A673 (cell line): ENCODE results near the gene WWTR1. TPM values are rescaled to one million over a fixed set of nuclear protein-coding genes. Genes with fewer than 3 reads are reported as not detected.

Experiments used
- BruUV-seq: library from RNA; stranded (reverse); fragments of 400-500 nt; replicated peaks from 2 replicates; lab custom pipeline; 2021; lab: Mats Ljungman, UMichigan
- CTCF ChIA-PET: fragments of 300-600 bp; sonication (Branson Sonifier 250); formaldehyde crosslinking; loops from one replicate; lab custom pipeline; 2022; ENCODE audit warnings: antibody characterized with exemption; lab: Charles Lee
- POLR2A ChIA-PET: fragments of 300-600 bp; sonication (Branson Sonifier 250); formaldehyde crosslinking; loops from one replicate; lab custom pipeline; 2022; ENCODE audit warnings: antibody characterized with exemption; ENCODE audit not compliant: low non-redundant PET; lab: Charles Lee
- DNase-seq: peaks from one replicate; pipeline ENCODE4 v3.0.0-alpha.2; 2015; ENCODE audit warnings: low spot score
- H3K27ac ChIP-seq: fragments of 200-600 bp; sonication (generic); 2 replicates; pipeline ENCODE4 v1.5.1; 2016; ENCODE audit warnings: mixed run types, low read depth, mild to moderate bottlenecking, mixed read lengths, antibody characterized with exemption, low read length; ENCODE audit not compliant: poor library complexity, severe bottlenecking
- H3K27me3 ChIP-seq: fragments of 200-600 bp; sonication (generic); replicated peaks from 2 replicates; pipeline ENCODE4 v1.6.1; 2017; ENCODE audit warnings: mixed run types, low read depth, mild to moderate bottlenecking, mixed read lengths, antibody characterized with exemption, low read length; ENCODE audit not compliant: insufficient read depth, poor library complexity
- H3K36me3 ChIP-seq: fragments of 200-600 bp; sonication (generic); 2 replicates; pipeline ENCODE4 v1.6.1; 2016; ENCODE audit warnings: mixed run types, mild to moderate bottlenecking, mixed read lengths, antibody characterized with exemption, low read length; ENCODE audit not compliant: insufficient read depth, poor library complexity, severe bottlenecking
- H3K4me1 ChIP-seq: fragments of 200-600 bp; sonication (generic); 2 replicates; pipeline ENCODE4 v1.6.1; 2017; ENCODE audit warnings: mixed run types, mild to moderate bottlenecking, mixed read lengths, antibody characterized with exemption, low read length; ENCODE audit not compliant: insufficient read depth, poor library complexity, severe bottlenecking
- H3K4me3 ChIP-seq: fragments of 200-600 bp; sonication (generic); 2 replicates; pipeline ENCODE4 v1.5.1; 2016; ENCODE audit warnings: low read depth, mixed run types, mild to moderate bottlenecking, mixed read lengths, low read length; ENCODE audit not compliant: poor library complexity, severe bottlenecking
- H3K9me3 ChIP-seq: fragments of 200-600 bp; sonication (generic); 2 replicates; pipeline ENCODE4 v1.6.1; 2016; ENCODE audit warnings: mixed run types, low read depth, mild to moderate bottlenecking, mixed read lengths, antibody characterized with exemption, low read length; ENCODE audit not compliant: poor library complexity, severe bottlenecking
- CTCF ChIP-seq: fragments of 300-800, 200-600 bp; sonication (generic); conservative IDR thresholded peaks from 2 replicates; pipeline ENCODE4 v1.5.1; 2017; ENCODE audit warnings: low read depth, mild to moderate bottlenecking, antibody characterized with exemption, low read length, moderate library complexity, mixed read lengths
- EZH2 ChIP-seq: fragments of 200-600 bp; sonication (generic); IDR thresholded peaks from 2 replicates; pipeline ENCODE4 v1.6.1; 2017; ENCODE audit warnings: borderline replicate concordance, low read depth, mild to moderate bottlenecking, mixed read lengths, antibody characterized with exemption, low read length; ENCODE audit not compliant: poor library complexity, severe bottlenecking
- intact Hi-C: fragments of 100-400 bp; cut with micrococcal nuclease; formaldehyde crosslinking; loops from one replicate; pipeline ENCODE4 v1.10.0; 2022; ENCODE audit not compliant: unreplicated experiment
- total RNA-seq: library from RNA; stranded (reverse); gene quantifications from 2 replicates; pipeline ENCODE4 v1.2.3, GENCODE V29; 2021

Gene WWTR1
- total RNA-seq, 1 experiment from 2014 or later: 76.8 TPM

GRCh38 chr3:149507491-149508324 lies 150.1 kb downstream of the WWTR1 start:
- CTCF ChIA-PET: no interaction called here
- Histone ChIP-seq H3K36me3 (no peaks in the 10 kb centered on the region), H3K9me3 (no peaks in the 10 kb centered on the region), H3K4me1 (peaks cover 11% of the 10 kb centered on the region), H3K4me3 (no peak overlapping the region), H3K27ac (no peak overlapping the region), H3K27me3 (no peaks in the 10 kb centered on the region)
- peak; percentile 35 for DNase-seq
- intact Hi-C loops: no loop called here
- no peak for TF ChIP-seq CTCF
- TF ChIP-seq EZH2: no peak
- no TSS peak for BruUV-seq
- POLR2A ChIA-PET: interaction anchor here (0.6 kb wide), 1 partner anchor 272 kb away, joined by 10 read pairs; no protein-coding TSS in a partner anchor

GRCh38 chr3:149506965-149507364 lies 150.9 kb downstream of the WWTR1 start:
- intact Hi-C loops: no loop called here
- TF ChIP-seq EZH2: no peak
- TF ChIP-seq CTCF: no peak
- no peaks in the 10 kb centered on the region for H3K36me3 ChIP-seq
- peaks cover 11% of the 10 kb centered on the region for H3K4me1 ChIP-seq
- H3K4me3 ChIP-seq: no peak overlapping the region
- H3K9me3 ChIP-seq: no peaks in the 10 kb centered on the region
- BruUV-seq: no TSS peak
- no peak overlapping the region for H3K27ac ChIP-seq
- no peak for DNase-seq
- ChIA-PET CTCF (no interaction called here), POLR2A (no interaction called here)
- H3K27me3 ChIP-seq: no peaks in the 10 kb centered on the region

GRCh38 chr3:149506540-149506939 lies 151.3 kb downstream of the WWTR1 start:
- no peaks in the 10 kb centered on the region for H3K27me3 ChIP-seq
- no peak overlapping the region for H3K4me3 ChIP-seq
- no peak for DNase-seq
- no peaks in the 10 kb centered on the region for H3K9me3 ChIP-seq
- TF ChIP-seq EZH2 (no peak), CTCF (no peak)
- CTCF ChIA-PET: no interaction called here
- H3K27ac ChIP-seq: no peak overlapping the region
- intact Hi-C loops: no loop called here
- peaks cover 11% of the 10 kb centered on the region for H3K4me1 ChIP-seq
- POLR2A ChIA-PET: no interaction called here
- no peaks in the 10 kb centered on the region for H3K36me3 ChIP-seq
- BruUV-seq: no TSS peak
